ENCODE data around the gene WNT4.

DNA sequence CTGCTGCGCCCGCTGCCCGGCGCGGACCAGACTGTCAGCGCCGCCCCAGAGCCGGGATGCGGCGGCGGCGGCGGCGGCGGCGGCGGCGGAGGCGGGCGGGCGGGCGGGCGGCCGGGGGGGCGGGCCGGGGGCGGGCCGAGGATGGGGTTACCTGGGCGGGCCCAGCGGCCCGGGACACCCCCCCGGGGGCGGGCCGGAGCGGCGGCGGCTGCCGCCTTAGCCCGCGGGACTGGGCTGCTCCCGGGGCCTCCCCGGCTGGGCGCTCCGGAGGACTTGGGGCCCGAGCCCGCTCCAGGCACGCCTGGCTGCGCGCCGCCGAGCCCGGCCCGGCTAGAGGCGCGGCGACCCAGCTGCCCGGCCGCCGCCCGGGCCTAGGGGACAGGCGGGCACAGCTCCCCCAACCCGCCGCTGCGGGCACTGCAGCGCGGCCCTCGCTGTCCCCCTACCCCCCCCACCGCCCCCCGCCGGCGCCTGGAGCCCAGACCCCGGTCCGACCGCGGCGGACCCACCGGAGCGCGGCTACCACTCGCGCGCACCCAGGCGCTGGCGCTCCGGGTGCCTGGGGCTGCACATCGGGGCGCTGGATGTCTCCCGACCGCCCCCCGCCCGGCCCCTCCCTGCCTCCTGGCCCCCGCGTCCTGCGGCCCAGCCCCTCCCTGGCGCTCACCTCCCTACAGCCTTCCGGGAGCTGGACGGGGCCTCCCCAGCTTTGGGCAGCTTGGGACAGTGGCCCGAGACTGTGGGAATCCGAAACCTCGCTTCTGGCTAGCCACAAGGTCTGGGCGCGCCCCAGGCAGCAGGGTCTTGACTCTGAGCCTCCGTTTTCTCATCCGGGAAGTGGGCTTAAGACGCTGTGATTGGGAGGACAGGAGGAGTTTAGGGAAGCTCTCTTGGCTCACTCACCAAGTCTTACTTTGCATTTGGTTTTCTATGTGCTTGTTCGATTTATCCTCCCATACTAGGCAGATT lies at the start of gene WNT4:
- TF ChIP-seq CTCF (IDR thresholded peaks at IDR 0.05) = no peak
- TF ChIP-seq POLR2A (IDR thresholded peaks at IDR 0.05) = no peak
